ENCODE data around the gene MAGEB1. TPM values are rescaled to one million over a fixed set of nuclear protein-coding genes. Genes with fewer than 3 reads are reported as not detected.

MAGEB1 gene
- total RNA-seq, 1 donor from 2014 or later = not detected

DNA sequence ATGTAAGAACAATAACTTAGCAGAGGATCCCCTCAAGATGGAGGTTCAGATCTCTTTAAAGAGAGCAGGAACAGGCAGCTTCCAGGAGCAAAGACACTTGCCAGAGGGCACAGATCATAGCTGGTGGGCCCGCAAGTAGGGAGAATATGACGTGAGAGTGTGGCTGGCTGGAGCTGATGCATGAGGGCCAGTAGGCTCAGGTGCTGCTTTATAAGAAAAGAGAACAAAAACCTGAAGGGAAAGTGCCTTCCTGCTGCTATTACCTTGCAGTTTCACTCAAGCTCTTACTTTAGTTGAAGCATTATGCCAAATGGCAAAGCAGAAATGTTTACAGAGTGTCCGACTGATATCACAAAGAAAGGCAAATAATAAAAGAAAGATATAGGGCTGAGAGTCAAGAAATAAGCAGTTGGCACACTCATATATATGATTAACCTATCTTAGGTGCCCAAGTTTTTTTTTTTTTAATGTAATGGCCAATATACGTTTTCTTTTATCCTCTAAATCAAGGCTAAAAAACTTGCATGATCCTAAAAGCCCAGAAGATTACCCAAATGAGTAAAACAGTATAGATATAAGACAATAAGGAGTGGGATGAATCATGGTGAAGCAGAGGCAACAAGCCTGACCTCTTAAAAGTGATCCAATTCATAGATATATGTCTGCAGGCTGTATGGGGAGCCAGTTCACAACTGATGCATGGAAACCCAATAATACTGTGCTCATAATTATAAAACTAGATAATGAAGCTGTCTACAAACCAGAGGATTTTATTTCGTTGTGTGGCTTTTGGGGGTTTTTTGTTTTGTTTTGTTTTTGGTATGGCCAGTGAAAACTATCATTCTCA lies 49.7 kb downstream of the MAGEB1 start:
- Histone ChIP-seq H3K9me3 (no peaks in the 10 kb centered on the region), H3K4me1 (no peaks in the 10 kb centered on the region), H3K4me3 (no peak overlapping the region), H3K27ac (no peak overlapping the region), H3K27me3 (no peaks in the 10 kb centered on the region), H3K36me3 (no peaks in the 10 kb centered on the region)
- DNase-seq (ENCODE audit: low spot score in 2 of 2) = no peak
- TF ChIP-seq, protein P1, sequence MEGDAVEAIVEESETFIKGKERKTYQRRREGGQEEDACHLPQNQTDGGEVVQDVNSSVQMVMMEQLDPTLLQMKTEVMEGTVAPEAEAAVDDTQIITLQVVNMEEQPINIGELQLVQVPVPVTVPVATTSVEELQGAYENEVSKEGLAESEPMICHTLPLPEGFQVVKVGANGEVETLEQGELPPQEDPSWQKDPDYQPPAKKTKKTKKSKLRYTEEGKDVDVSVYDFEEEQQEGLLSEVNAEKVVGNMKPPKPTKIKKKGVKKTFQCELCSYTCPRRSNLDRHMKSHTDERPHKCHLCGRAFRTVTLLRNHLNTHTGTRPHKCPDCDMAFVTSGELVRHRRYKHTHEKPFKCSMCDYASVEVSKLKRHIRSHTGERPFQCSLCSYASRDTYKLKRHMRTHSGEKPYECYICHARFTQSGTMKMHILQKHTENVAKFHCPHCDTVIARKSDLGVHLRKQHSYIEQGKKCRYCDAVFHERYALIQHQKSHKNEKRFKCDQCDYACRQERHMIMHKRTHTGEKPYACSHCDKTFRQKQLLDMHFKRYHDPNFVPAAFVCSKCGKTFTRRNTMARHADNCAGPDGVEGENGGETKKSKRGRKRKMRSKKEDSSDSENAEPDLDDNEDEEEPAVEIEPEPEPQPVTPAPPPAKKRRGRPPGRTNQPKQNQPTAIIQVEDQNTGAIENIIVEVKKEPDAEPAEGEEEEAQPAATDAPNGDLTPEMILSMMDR (IDR thresholded peaks at IDR 0.05) = no peak
- intact Hi-C loops (cut with DNase I) = no loop called here

DNA sequence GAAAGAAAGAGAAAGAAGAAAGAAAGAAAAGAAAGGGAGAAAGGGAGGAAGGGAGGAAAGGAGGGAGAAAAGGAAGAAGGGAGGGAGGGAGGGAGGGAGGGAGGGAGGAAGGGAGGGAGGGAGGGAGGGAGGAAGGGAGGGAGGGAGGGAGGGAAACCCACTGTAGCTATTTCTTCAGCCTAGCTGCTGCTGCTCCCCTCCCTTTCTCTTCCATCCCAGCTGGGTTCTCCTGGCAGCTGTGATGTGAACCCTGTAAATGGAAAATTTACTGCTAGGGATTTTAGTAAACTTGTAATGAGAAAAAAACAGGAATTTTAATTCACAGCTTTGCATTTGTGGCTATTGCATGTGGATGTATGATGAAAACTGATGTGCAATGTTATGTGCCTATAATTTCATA lies 54.3 kb downstream of the MAGEB1 start:
- Histone ChIP-seq H3K4me3 (no peak overlapping the region), H3K27me3 (no peaks in the 10 kb centered on the region), H3K4me1 (no peaks in the 10 kb centered on the region), H3K27ac (no peak overlapping the region), H3K9me3 (no peaks in the 10 kb centered on the region), H3K36me3 (no peaks in the 10 kb centered on the region)
- TF ChIP-seq, protein P1 (IDR thresholded peaks at IDR 0.05) = no peak
- intact Hi-C loops (cut with DNase I) = no loop called here
- no peak for DNase-seq (ENCODE audit: low spot score in 2 of 2)

Other genes with a start within 250 kb of the MAGEB1 start
- not detected for gene MAGEB2, start 31.6 kb upstream of the MAGEB1 start, total RNA-seq
- gene MAGEB3, start 16.5 kb upstream of the MAGEB1 start, total RNA-seq = not detected
- not detected for gene MAGEB4, start 5.1 kb upstream of the MAGEB1 start, total RNA-seq
- gene NR0B1, start 62.2 kb downstream of the MAGEB1 start, total RNA-seq = 0.21 TPM